Neuronal stem cell (in vitro differentiated cells): Measurements from ENCODE around the gene GOLGA6D.
"Not testable (repeated sequence)": the region's sequence is repeated elsewhere in the genome, so short reads cannot be mapped to it uniquely, and the experiment has no call there.

Source experiments
- DNase-seq: peaks from one replicate; pipeline ENCODE4 v3.0.0-alpha.2; 2013; ENCODE audit warnings: low spot score
- H2AFZ ChIP-seq: one replicate; pipeline ENCODE4 v1.6.1; 2013; ENCODE audit warnings: mild to moderate bottlenecking, low read length, inconsistent platforms
- H2AK5ac ChIP-seq: 2 replicates; pipeline ENCODE4 v1.6.1; 2013; ENCODE audit warnings: low read depth, mild to moderate bottlenecking, inconsistent platforms, low read length, moderate library complexity, mixed read lengths
- H2BK120ac ChIP-seq: 2 replicates; pipeline ENCODE4 v1.6.1; 2013; ENCODE audit warnings: low read depth, mild to moderate bottlenecking, inconsistent platforms, low read length, moderate library complexity, mixed read lengths
- H2BK12ac ChIP-seq: one replicate; pipeline ENCODE4 v1.6.1; 2013; ENCODE audit warnings: low read length, inconsistent platforms
- H2BK15ac ChIP-seq: 2 replicates; pipeline ENCODE4 v1.6.1; 2013; ENCODE audit warnings: mild to moderate bottlenecking, low read length, inconsistent platforms, mixed read lengths
- H2BK5ac ChIP-seq: one replicate; pipeline ENCODE4 v1.6.1; 2013; ENCODE audit warnings: inconsistent platforms, mild to moderate bottlenecking, low read length, moderate library complexity
- H3K14ac ChIP-seq: one replicate; pipeline ENCODE4 v1.6.1; 2013; ENCODE audit warnings: low read length, inconsistent platforms
- H3K18ac ChIP-seq: 2 replicates; pipeline ENCODE4 v1.6.1; 2013; ENCODE audit warnings: low read length, inconsistent platforms
- H3K23ac ChIP-seq: 2 replicates; pipeline ENCODE4 v1.6.1; 2013; ENCODE audit warnings: low read depth, mild to moderate bottlenecking, mixed read lengths, low read length, inconsistent platforms; ENCODE audit not compliant: poor library complexity
- H3K27ac ChIP-seq: replicated peaks from 3 replicates; pipeline ENCODE4 v1.5.1; 2013; ENCODE audit warnings: low read length, inconsistent platforms
- H3K27me3 ChIP-seq, 3 experiments: 2 replicates each; pipeline ENCODE4 v1.6.1; 2013; ENCODE audit warnings: low read length in 3 of 3, mild to moderate bottlenecking in 2 of 3, inconsistent platforms in 1 of 3, low read depth in 1 of 3, mixed read lengths in 1 of 3, moderate library complexity in 1 of 3; ENCODE audit not compliant: control insufficient read depth in 3 of 3, insufficient read depth in 3 of 3
- H3K36me3 ChIP-seq, 2 donors: replicated peaks in 1 of 2; 2 replicates each; pipeline ENCODE4 v1.6.1; 2013; ENCODE audit warnings: low read length in 2 of 2; ENCODE audit not compliant: control insufficient read depth in 2 of 2, insufficient read depth in 2 of 2
- H3K4ac ChIP-seq: 2 replicates; pipeline ENCODE4 v1.6.1; 2013; ENCODE audit warnings: inconsistent platforms, mild to moderate bottlenecking, low read length, moderate library complexity
- H3K4me1 ChIP-seq, 2 donors: 1 replicate in 1 of 2; 2 replicates in 1 of 2; pipeline ENCODE4 v1.6.1; 2013; ENCODE audit warnings: low read length in 2 of 2, low read depth in 1 of 2; ENCODE audit not compliant: control insufficient read depth in 2 of 2, insufficient read depth in 1 of 2
- H3K4me2 ChIP-seq: one replicate; pipeline ENCODE4 v1.6.1; 2013; ENCODE audit warnings: mild to moderate bottlenecking, low read length, inconsistent platforms; ENCODE audit not compliant: insufficient read depth, poor library complexity, severe bottlenecking
- H3K4me3 ChIP-seq, 2 donors: 2 replicates each; pipeline ENCODE4 v1.5.1; 2013; ENCODE audit warnings: low read length in 2 of 2, mild to moderate bottlenecking in 2 of 2, inconsistent platforms in 1 of 2, moderate library complexity in 1 of 2
- H3K79me1 ChIP-seq: one replicate; pipeline ENCODE4 v1.6.1; 2013; ENCODE audit warnings: low read depth, mild to moderate bottlenecking, inconsistent platforms, low read length, moderate library complexity
- H3K9ac ChIP-seq: one replicate; pipeline ENCODE4 v1.6.1; 2013; ENCODE audit warnings: mild to moderate bottlenecking, low read depth, low read length, inconsistent platforms; ENCODE audit not compliant: poor library complexity
- H3K9me3 ChIP-seq, 2 donors: replicated peaks in 1 of 2; 2 replicates each; pipeline versions ENCODE3 to v1.6.1; 2013; ENCODE audit warnings: low read length in 2 of 2, mild to moderate bottlenecking in 2 of 2, inconsistent platforms in 1 of 2, low read depth in 1 of 2, mixed read lengths in 1 of 2, moderate library complexity in 1 of 2; ENCODE audit not compliant: control insufficient read depth in 2 of 2, insufficient read depth in 1 of 2
- H4K8ac ChIP-seq: one replicate; pipeline ENCODE4 v1.6.1; 2013; ENCODE audit warnings: low read depth, mild to moderate bottlenecking, inconsistent platforms, low read length, moderate library complexity
- H4K91ac ChIP-seq: one replicate; pipeline ENCODE4 v1.6.1; 2013; ENCODE audit warnings: low read length, low read depth, mild to moderate bottlenecking, inconsistent platforms; ENCODE audit not compliant: poor library complexity
- WGBS, 2 donors: extraction: QIAGEN DNeasy Blood & Tissue Kit; methylation state at CpG; one replicate each; pipeline ENCODE4 v1.1.7; 2013; ENCODE audit warnings: missing lambda C conversion rate in 2 of 2, mixed read lengths in 1 of 2; ENCODE audit not compliant: insufficient read length in 2 of 2, insufficient replicate concordance in 1 of 2; ENCODE audit errors: extremely low coverage in 2 of 2; 5-methylcytosine and 5-hydroxymethylcytosine counted together

Gene GOLGA6D

DNA sequence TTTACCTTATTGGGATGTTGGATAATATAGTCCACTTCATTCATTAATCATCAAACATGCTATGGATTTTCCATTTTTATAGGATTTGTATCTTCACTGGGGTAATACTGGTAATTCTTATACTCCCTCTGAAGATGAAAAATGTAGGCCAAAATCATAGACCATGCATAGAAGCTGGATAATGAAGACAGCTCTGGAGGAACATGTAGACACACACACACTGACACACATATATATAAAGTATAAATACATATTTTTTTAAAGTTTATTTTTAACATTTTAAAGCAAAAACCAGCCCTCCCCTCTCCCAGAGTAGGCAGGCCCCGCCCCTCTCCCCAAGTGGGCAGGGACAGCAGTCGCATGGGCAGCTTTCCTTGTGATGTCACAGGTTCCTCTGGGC, 24.6 kb upstream of the GOLGA6D start, which contains the start of gene GOLGA6C:
GOLGA6C (plus strand) TSS at position 301 of the 400 bp plus-strand sequence. CDS start 265 bp downstream, outside the sequence.
- no CpG with 5 or more reads among the region's 2 CpGs for WGBS, 2 donors
- not testable (repeated sequence) for H3K79me1 ChIP-seq, H2BK5ac ChIP-seq, H3K23ac ChIP-seq, H3K27me3 ChIP-seq, H2BK12ac ChIP-seq, H3K4me3 ChIP-seq, H2BK120ac ChIP-seq, H2AFZ ChIP-seq, H3K9ac ChIP-seq, DNase-seq, H4K91ac ChIP-seq, H3K36me3 ChIP-seq, H3K18ac ChIP-seq, H3K4me2 ChIP-seq, H2AK5ac ChIP-seq, H3K9me3 ChIP-seq, H2BK15ac ChIP-seq, H3K4me1 ChIP-seq, H3K27ac ChIP-seq, H3K14ac ChIP-seq, H4K8ac ChIP-seq, H3K4ac ChIP-seq

- H2AK5ac ChIP-seq, H2AFZ ChIP-seq, H3K9ac ChIP-seq, H2BK12ac ChIP-seq, DNase-seq, H3K18ac ChIP-seq, H3K14ac ChIP-seq, H2BK120ac ChIP-seq, H3K23ac ChIP-seq, H3K4me3 ChIP-seq, H3K4me1 ChIP-seq, H3K9me3 ChIP-seq, H3K4ac ChIP-seq, H2BK5ac ChIP-seq, H2BK15ac ChIP-seq, H3K4me2 ChIP-seq, H3K79me1 ChIP-seq, H4K8ac ChIP-seq, H3K27ac ChIP-seq, H4K91ac ChIP-seq, H3K27me3 ChIP-seq, H3K36me3 ChIP-seq: not testable (repeated sequence)
- WGBS, 2 donors: no CpG with 5 or more reads among the region's 16 CpGs
Measured at GRCh38 chr15:75258620-75259343, 23.9 kb upstream of the GOLGA6D start.

DNA sequence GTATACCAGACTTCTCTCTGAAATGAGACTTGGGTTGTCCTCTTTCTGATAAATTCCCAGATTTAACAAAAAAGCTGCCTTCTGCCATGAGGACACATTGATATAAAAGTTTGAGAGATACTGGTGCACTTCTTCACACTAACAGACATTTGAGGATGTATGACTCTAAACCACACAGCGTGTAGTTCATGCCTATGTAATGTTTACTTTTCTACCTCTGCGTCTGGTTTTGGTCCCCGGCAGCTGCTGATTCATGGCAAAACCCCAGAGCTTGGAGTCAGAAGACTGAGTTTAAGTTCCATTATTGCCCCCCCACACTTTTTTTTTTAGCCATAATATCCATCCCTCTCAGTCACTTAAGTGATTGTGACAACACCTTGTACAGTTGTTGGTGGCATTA, 22.8 kb upstream of the GOLGA6D start:
- not testable (repeated sequence) for H3K18ac ChIP-seq, H3K79me1 ChIP-seq, H3K4me2 ChIP-seq, DNase-seq, H3K4ac ChIP-seq, H2BK12ac ChIP-seq, H2BK15ac ChIP-seq, H3K9me3 ChIP-seq, H3K27ac ChIP-seq, H3K9ac ChIP-seq, H3K14ac ChIP-seq, H2BK5ac ChIP-seq, H2AK5ac ChIP-seq, H3K4me3 ChIP-seq, H3K36me3 ChIP-seq, H4K91ac ChIP-seq, H2BK120ac ChIP-seq, H3K4me1 ChIP-seq, H3K23ac ChIP-seq, H4K8ac ChIP-seq, H2AFZ ChIP-seq, H3K27me3 ChIP-seq
- no CpG with 5 or more reads among the region's 3 CpGs for WGBS, 2 donors

DNA sequence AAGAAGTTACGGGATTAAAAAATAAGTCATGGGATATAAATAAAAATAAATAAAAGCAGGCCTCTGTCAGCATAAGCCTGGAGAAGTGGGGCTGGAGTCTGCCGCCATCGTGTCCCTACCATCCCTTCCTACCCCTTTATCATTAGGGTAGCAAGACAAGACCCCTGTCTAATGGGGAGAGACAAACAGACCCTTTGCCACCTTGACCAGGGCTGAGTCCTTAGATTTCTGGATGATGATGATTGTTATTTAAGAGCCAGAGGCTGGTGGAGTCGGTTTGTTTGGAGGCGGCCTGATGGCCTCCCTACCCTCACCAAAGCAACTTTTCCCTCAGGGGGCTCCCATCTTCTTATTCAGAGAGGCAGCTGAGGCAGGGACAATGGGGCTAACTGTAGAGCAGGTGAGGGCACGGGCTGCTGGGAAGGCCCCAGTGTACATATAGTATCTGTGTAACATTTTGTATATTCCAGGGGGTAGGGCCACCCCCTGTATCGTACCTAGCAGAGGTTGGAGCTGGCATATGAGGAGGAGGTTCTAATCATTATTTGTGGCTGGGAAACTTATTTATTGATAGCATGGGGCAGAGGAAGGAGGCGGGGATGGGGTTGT, 8.8 kb upstream of the GOLGA6D start:
- not testable (repeated sequence) for H3K14ac ChIP-seq, H4K8ac ChIP-seq, H2BK120ac ChIP-seq, H2BK12ac ChIP-seq, H3K27me3 ChIP-seq, H3K4me3 ChIP-seq, H2AFZ ChIP-seq, H3K4me2 ChIP-seq, H3K18ac ChIP-seq, H3K79me1 ChIP-seq, H3K9ac ChIP-seq, H2AK5ac ChIP-seq, H3K9me3 ChIP-seq, H3K4me1 ChIP-seq, H3K36me3 ChIP-seq, H2BK15ac ChIP-seq, H3K4ac ChIP-seq, H3K27ac ChIP-seq, DNase-seq, H3K23ac ChIP-seq, H4K91ac ChIP-seq, H2BK5ac ChIP-seq
- no CpG with 5 or more reads among the region's 8 CpGs for WGBS, 2 donors
